NCI-H2171 (cell line): ENCODE results near the gene MRPS9.

ENCODE experiments used
- DNase-seq: peaks from one replicate; lab custom pipeline; 2025; lab: John Stamatoyannopoulos, UW

Gene MRPS9

DNA sequence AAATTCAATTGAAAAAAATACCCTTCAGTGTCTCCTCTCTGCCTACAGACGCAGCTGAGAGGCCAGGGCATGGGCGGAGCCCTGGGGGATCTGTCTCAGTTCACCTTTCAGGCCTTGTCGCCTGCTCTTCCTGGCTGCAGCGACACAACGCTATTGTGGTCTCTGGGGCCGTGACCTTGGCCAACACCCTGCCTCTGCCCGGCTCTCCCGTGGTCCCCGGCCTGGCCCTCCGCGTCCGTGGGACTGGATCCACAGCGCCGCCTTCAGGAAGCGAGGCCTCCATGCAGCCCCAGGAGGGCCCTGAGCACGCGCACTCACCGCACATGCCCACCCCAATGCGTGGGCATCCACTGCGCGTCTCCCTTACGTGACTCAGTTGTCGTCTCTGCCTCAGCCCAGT lies 81.1 kb downstream of the MRPS9 start:
- DNase-seq, result no peak

- DNase-seq, result no peak
These were observed 83.6 kb downstream of the MRPS9 start for GRCh38 chr2:105121434-105121833.

- no peak for DNase-seq
These were observed 87.6 kb downstream of the MRPS9 start for GRCh38 chr2:105125428-105125827.

DNA sequence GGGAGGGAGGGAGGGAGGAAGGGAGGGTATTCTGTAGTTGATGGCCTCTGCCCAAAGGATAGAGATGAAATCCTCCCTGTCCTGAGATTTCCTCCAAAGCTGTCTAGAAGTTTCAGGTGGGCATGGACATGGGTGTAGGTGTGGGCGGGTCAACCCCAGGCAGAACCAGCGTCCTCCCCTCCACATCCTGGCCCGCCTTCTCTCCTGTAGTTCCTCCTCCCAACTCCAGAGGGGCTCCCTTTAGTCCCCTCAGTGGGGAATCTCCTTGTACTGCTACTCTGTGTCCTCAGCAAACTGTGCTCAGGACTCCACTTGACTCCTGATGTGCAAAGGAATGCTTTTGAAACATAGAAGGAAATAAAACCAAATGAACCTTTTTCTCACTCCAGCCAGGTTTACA lies 88.1 kb downstream of the MRPS9 start:
- no peak for DNase-seq

DNA sequence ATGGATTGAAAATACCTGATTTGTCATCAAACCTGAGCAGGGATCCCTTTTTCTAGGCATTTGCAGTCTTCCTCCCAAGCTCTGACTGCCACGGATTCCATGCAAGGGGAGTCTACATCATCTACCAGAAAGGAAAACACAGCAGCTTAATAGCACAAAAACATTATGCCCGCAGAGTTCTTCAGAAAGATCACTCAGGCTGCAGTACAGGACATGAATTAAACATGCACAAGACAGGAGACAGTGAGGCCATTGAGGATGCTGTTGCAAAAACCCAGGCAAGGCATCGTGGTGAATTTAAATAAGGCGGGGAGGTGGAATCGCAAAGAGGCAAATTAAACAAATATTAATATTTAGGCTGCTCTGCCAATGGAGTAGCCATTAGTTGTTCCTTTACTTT lies 88.5 kb downstream of the MRPS9 start:
- DNase-seq, result no peak

DNA sequence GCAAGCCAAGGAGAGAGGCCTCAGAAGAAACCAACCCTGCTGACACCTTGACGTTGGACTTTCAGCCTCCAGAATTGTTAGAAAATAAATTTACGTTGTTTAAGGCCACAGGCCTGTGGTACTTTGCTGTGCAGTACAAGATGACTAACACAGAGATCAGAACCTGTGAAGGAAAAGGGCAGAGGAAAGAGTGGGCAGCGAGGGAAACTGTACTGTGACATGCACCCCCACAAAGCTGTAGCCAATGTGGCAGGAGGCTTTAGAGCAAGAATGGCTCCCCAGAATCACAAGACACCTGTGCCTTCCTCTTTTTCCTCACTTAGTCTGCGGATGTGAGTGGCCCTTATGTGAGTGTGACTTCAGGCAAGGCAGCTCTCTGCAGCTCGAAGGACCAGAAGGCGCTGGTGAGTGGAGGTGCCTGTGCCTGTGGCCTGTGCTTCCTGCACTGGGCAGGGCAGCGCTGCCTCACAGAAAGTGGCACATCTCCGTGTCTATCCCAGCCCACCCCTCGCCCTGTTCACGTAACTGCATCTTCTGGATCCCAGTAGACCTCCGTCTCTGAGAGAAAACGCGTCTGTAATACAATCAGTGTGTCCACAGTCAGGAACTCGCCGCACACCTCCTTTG lies 89.5 kb downstream of the MRPS9 start:
- DNase-seq, result no peak

DNA sequence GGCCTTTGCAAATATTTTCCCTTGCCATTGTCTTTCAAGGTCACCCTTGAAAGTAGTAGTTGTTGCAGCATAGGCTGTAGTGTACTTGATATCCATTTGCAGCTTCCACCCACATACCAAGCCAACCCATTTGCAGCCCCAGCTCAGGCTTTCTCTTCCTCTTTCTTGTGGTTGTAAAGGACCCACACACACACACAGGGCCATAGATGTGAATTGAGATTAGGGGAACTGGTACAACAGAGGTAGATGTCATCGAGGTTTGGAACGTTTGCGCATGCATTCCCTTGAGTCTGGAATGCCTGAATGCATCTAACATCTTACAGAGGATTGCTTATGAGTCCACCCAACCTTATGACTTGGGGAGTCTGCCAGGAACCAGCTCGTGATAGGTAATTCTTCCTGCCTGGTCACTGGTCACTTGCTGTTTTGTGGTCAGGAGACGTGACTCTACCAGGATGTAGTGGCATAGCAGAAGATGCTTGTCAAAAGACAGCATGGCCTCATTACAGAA lies 91.9 kb downstream of the MRPS9 start:
- no peak for DNase-seq

DNA sequence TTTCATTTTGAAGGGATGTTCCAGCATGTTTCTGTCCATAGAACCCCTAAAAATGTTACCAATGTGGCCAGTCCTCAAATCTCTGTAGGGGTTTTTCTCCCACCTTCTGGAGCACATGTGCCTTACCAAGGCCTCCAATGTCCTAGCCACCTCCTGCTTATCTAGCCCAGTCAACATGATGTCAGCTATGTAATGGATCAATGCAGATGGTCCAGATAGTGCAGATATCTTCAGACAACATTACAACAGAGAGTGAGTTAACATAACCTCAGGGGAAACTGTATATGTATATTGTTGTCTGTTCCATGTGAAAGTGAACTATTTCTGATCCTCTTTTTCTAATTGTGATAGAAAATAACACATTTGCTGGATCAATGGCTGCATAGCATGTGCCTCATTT lies 92.7 kb downstream of the MRPS9 start:
- no peak for DNase-seq

GRCh38 chr2:105134081-105134480 lies 96.2 kb downstream of the MRPS9 start:
- DNase-seq, result no peak

GRCh38 chr2:105135436-105135835 lies 97.6 kb downstream of the MRPS9 start:
- no peak for DNase-seq

DNA sequence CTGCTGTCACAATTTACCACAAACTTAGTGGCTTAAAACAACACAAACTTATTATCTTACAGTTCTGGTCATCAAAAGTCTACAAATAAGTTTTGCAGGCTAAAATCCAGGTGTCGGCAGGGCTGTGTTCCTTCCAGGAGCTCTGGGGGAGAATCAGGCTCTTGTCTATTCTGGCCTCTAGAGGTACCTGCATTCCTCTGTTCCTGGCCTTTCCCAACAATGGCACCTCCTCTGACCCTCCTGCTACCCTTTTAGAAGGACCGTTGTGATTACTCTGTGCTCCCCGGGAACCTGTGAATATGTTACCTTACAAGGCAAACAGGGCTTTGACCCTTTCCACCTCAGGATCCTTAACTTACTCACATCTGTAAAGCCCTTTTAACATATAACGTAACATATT lies 98.5 kb downstream of the MRPS9 start:
- DNase-seq, result no peak

- no peak for DNase-seq
These were observed 100.8 kb downstream of the MRPS9 start for GRCh38 chr2:105138643-105139042.

- no peak for DNase-seq
These were observed 101.8 kb downstream of the MRPS9 start for GRCh38 chr2:105139556-105140239.

GRCh38 chr2:105140240-105140568 lies 102.3 kb downstream of the MRPS9 start:
- no peak for DNase-seq

- DNase-seq, result no peak
These were observed 103.3 kb downstream of the MRPS9 start for GRCh38 chr2:105141099-105141614.

- DNase-seq, result no peak
These were observed 104.4 kb downstream of the MRPS9 start for GRCh38 chr2:105142239-105142638.

- DNase-seq, result no peak
These were observed 105.2 kb downstream of the MRPS9 start for GRCh38 chr2:105143094-105143466.

GRCh38 chr2:105143467-105144151 lies 105.7 kb downstream of the MRPS9 start:
- DNase-seq, result peak; percentile 15

- no peak for DNase-seq
These were observed 106.5 kb downstream of the MRPS9 start for GRCh38 chr2:105144152-105144940.

- DNase-seq, result no peak
These were observed 107.1 kb downstream of the MRPS9 start for GRCh38 chr2:105144941-105145300.

GRCh38 chr2:105149272-105149671 lies 111.4 kb downstream of the MRPS9 start:
- no peak for DNase-seq
